HepG2 (cell line): Measurements from ENCODE around the gene CD9. TPM values are rescaled to one million over a fixed set of nuclear protein-coding genes. Genes with fewer than 3 reads are reported as not detected.

Source experiments
- CAMTA2 ChIP-seq: sonication (generic); formaldehyde crosslinking; IDR thresholded peaks from 2 replicates; pipeline ENCODE4 v1.4.0; 2020; ENCODE audit warnings: mild to moderate bottlenecking, missing genetic modification reagents, borderline replicate concordance
- ELF1 ChIP-seq: sonication (generic); formaldehyde crosslinking; IDR thresholded peaks from 2 replicates; pipeline ENCODE4 v1.4.0; 2020; ENCODE audit warnings: missing genetic modification reagents
- HCFC1 ChIP-seq: fragments of 150-350 bp; IDR thresholded peaks from 2 replicates; pipeline ENCODE4 v1.6.1; 2014; ENCODE audit warnings: low read depth, low read length
- RXRB ChIP-seq: IDR thresholded peaks from 2 replicates; pipeline ENCODE4 v1.6.1; 2016; ENCODE audit warnings: borderline replicate concordance, missing genetic modification reagents, missing compliant biosample characterization
- SP2 ChIP-seq: sonication (generic); formaldehyde crosslinking; IDR thresholded peaks from 2 replicates; pipeline ENCODE4 v1.5.1; 2020; ENCODE audit warnings: mild to moderate bottlenecking, missing genetic modification reagents
- U2AF1 ChIP-seq: fragments of 200-400 bp; formaldehyde crosslinking; optimal IDR thresholded peaks from 2 replicates; pipeline ENCODE3; 2017; ENCODE audit warnings: mild to moderate bottlenecking, low read depth, low read length
- ZFP36 ChIP-seq: fragments of 150-350 bp; IDR thresholded peaks from 2 replicates; pipeline ENCODE4 v1.6.1; 2018; ENCODE audit warnings: borderline replicate concordance, low read length, low read depth; ENCODE audit not compliant: partially characterized antibody
- ZNF17 ChIP-seq: sonication (generic); formaldehyde crosslinking; IDR thresholded peaks from 2 replicates; pipeline ENCODE4 v1.5.0; 2020; ENCODE audit warnings: mild to moderate bottlenecking, missing genetic modification reagents
- ZNF234 ChIP-seq: sonication (generic); formaldehyde crosslinking; conservative IDR thresholded peaks from 2 replicates; pipeline ENCODE4 v1.5.1; 2020; ENCODE audit warnings: mild to moderate bottlenecking, missing genetic modification reagents
- ZNF280D ChIP-seq: sonication (generic); formaldehyde crosslinking; IDR thresholded peaks from 2 replicates; pipeline ENCODE4 v1.5.1; 2020; ENCODE audit warnings: mild to moderate bottlenecking, missing genetic modification reagents
- ZNF333 ChIP-seq: sonication (generic); formaldehyde crosslinking; IDR thresholded peaks from 2 replicates; pipeline ENCODE4 v1.4.0; 2020; ENCODE audit warnings: mild to moderate bottlenecking, missing genetic modification reagents, borderline replicate concordance
- ZNF572 ChIP-seq: sonication (generic); formaldehyde crosslinking; IDR thresholded peaks from 2 replicates; pipeline ENCODE4 v1.5.1; 2020; ENCODE audit warnings: mild to moderate bottlenecking, missing genetic modification reagents
- ZNF597 ChIP-seq: sonication (generic); formaldehyde crosslinking; IDR thresholded peaks from 2 replicates; pipeline ENCODE4 v1.5.0; 2020; ENCODE audit warnings: missing genetic modification reagents
- ZNF687 ChIP-seq: sonication (generic); formaldehyde crosslinking; IDR thresholded peaks from 2 replicates; pipeline ENCODE4 v1.5.1; 2020; ENCODE audit warnings: mild to moderate bottlenecking, missing genetic modification reagents, moderate library complexity
- ZNF83 ChIP-seq: sonication (generic); formaldehyde crosslinking; IDR thresholded peaks from 2 replicates; pipeline ENCODE4 v1.4.0; 2020; ENCODE audit warnings: missing genetic modification reagents, mild to moderate bottlenecking, borderline replicate concordance
- ZSCAN5A ChIP-seq: sonication (generic); formaldehyde crosslinking; IDR thresholded peaks from 2 replicates; pipeline ENCODE4 v1.8.0; 2022; ENCODE audit warnings: mild to moderate bottlenecking, missing genetic modification reagents, borderline replicate concordance
- polyA plus RNA-seq, 8 experiments: library from polyadenylated mRNA; depleted of rRNA in 3 of 8; stranded (reverse) in 7 of 8; unstranded in 1 of 8; fragments of >200 nt; fragmentation: Illumina TruSeq in 4 of 8; extraction: Trizol in 4 of 8; gene quantifications; 2 replicates each; pipeline versions ENCODE4 v1.2.1 to v1.2.3, GENCODE V29; 2011 to 2016; ENCODE audit warnings: low read depth in 4 of 8, missing spikeins in 1 of 8, mixed read lengths in 1 of 8; ENCODE audit not compliant: insufficient read depth in 1 of 8
- total RNA-seq, 5 experiments: library from RNA; depleted of rRNA; stranded (reverse); fragments of >200 nt; fragmentation: Illumina TruSeq; extraction: Trizol; gene quantifications; 2 replicates each; pipeline ENCODE4 v1.2.3, GENCODE V29; 2016; ENCODE audit warnings: low read depth in 1 of 5
- TF ChIP-seq, protein P1 (sequence below): sonication (generic); formaldehyde crosslinking; conservative IDR thresholded peaks from 2 replicates; pipeline ENCODE4 v1.8.0; 2022; ENCODE audit warnings: low read depth, missing genetic modification reagents

The CD9 gene
- total and polyA plus RNA-seq, 2 of the 13 experiments (the other 11 are each of a cell fraction or from before 2014, with no cell fraction given): 5.8 to 38.3 TPM

DNA sequence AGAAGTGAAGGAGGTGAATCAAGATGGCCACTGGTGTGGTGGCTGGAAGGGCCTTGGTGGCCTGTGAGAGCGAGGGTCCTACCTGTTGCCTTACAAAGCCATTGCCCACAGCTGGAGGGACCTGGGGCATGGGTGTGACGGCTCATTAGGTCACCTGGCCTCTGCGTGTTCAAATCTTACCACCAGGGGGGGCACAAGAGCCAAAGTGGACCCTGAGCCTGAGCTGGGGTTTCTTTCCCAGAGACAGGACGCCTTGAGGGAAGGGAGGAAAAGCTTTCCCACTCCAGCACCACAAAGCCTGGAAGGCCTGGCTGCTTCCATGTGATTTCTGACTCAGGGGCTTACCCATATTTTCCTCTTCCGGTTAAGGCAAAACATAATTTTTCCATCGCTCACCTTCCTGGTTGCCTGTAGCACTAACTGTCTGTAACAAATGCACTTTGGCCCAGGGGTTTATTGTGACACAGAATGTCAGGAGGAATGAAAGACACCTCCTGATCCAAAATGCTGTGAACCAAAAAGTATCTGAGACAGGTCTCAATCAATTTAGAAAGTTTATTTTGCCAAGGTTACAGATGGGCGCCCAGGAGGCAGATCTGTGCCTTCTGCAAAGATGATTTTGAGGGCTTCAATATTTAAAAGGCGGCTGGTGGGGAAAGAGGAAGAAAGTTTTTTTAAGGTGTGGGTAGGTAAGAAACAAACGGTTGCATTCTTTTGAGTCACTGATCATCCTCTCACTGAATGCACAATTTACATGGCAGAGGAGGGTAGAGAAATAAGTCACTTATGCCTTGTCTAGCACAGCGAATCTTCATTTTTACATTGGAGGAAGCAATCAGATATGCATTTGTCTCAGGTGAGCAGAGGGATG, 4.3 kb upstream of the CD9 start (continued):
- TF ChIP-seq ZNF572 (CRISPR knock-in tag) (no peak), ELF1 (CRISPR knock-in tag) (peak; percentile 42; the same call in 1 of the 2 replicates), U2AF1 (no peak), RXRB (CRISPR knock-in tag) (peak; percentile 21; the same call in 1 of the 2 replicates), ZSCAN5A (no peak), ZNF234 (no peak), ZNF83 (no peak), ZNF597 (CRISPR knock-in tag) (no peak), ZFP36 (no peak), CAMTA2 (no peak), SP2 (CRISPR knock-in tag) (no peak), ZNF333 (CRISPR knock-in tag) (no peak), ZNF17 (CRISPR knock-in tag) (no peak), ZNF280D (CRISPR knock-in tag) (no peak), HCFC1 (no peak), ZNF687 (CRISPR knock-in tag) (peak; percentile 67)
- TF ChIP-seq, protein P1, sequence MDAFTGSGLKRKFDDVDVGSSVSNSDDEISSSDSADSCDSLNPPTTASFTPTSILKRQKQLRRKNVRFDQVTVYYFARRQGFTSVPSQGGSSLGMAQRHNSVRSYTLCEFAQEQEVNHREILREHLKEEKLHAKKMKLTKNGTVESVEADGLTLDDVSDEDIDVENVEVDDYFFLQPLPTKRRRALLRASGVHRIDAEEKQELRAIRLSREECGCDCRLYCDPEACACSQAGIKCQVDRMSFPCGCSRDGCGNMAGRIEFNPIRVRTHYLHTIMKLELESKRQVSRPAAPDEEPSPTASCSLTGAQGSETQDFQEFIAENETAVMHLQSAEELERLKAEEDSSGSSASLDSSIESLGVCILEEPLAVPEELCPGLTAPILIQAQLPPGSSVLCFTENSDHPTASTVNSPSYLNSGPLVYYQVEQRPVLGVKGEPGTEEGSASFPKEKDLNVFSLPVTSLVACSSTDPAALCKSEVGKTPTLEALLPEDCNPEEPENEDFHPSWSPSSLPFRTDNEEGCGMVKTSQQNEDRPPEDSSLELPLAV (CRISPR knock-in tag): no peak
